GM10248 (cell line): ENCODE measurements around the gene ENHO.
"Not testable (repeated sequence)": the region's sequence is repeated elsewhere in the genome, so short reads cannot be mapped to it uniquely, and the experiment has no call there.

Experiments
- CTCF ChIA-PET: fragments of 300-600 bp; sonication (Branson Sonifier 250); formaldehyde crosslinking; extraction: SDS; loops from one replicate; lab custom pipeline; 2021; ENCODE audit warnings: antibody characterized with exemption; lab: Yijun Ruan, JAX
- POLR2A ChIA-PET: fragments of 350-650 bp; sonication (Branson Sonifier 250); formaldehyde crosslinking; extraction: SDS; loops from one replicate; lab custom pipeline; 2020; ENCODE audit warnings: antibody characterized with exemption; lab: Yijun Ruan, JAX
- DNase-seq: peaks from one replicate; pipeline ENCODE4 v3.0.0; 2012; ENCODE audit errors: extremely low spot score
- TF ChIP-seq, protein P1 (sequence below): IDR thresholded peaks from 2 replicates; pipeline ENCODE4 v1.5.1; 2012; ENCODE audit warnings: mild to moderate bottlenecking, low read depth; ENCODE audit errors: extremely low read depth, missing control alignments, control extremely low read depth

Gene ENHO

DNA sequence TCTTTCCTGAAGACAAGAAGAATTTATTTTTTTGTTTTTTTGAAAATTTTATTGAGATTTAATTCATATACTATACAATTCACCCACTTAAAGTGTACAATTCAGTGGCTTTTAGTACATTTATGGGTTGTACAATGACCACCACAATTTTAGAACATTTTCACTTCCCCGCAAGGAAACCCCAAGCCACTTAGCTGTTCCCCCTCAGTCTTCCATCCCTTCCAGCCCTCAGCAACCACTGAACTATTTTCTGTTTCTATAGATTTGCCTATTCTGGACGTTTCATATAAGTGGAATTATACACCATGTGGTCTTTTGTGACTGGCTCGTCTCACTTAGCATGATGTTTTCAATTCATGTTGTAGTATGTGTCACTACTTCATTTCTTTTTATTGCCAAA, 36.2 kb downstream of the ENHO start:
- CTCF ChIA-PET = interaction anchor here (0.9 to 6.0 kb wide), 3 partner anchors 13 to 145 kb away, joined by 3 to 61 read pairs (median 3); no protein-coding TSS in a partner anchor
- DNase-seq = no peak
- POLR2A ChIA-PET = no interaction called here
- TF ChIP-seq, protein P1, sequence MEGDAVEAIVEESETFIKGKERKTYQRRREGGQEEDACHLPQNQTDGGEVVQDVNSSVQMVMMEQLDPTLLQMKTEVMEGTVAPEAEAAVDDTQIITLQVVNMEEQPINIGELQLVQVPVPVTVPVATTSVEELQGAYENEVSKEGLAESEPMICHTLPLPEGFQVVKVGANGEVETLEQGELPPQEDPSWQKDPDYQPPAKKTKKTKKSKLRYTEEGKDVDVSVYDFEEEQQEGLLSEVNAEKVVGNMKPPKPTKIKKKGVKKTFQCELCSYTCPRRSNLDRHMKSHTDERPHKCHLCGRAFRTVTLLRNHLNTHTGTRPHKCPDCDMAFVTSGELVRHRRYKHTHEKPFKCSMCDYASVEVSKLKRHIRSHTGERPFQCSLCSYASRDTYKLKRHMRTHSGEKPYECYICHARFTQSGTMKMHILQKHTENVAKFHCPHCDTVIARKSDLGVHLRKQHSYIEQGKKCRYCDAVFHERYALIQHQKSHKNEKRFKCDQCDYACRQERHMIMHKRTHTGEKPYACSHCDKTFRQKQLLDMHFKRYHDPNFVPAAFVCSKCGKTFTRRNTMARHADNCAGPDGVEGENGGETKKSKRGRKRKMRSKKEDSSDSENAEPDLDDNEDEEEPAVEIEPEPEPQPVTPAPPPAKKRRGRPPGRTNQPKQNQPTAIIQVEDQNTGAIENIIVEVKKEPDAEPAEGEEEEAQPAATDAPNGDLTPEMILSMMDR = no peak

DNA sequence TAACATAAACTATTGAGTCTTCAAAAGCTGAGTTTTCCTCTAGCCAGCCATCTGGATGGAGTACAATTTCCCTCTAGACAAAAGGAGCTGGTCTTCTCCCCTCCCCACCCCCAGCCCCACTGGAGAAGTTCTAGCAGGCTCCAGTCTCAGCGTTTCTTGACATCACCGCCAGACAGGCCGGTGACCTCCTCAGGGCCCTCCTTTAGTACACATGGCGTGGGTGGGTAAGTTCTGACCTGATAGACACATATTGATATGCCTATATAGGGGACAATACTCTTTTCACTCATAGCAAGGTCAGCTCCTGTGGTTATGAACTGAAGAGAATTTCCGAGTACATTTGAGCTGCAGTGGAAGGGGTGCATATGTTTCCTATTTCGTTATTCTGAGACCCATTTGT, 37.0 kb downstream of the ENHO start:
- ChIA-PET POLR2A (no interaction called here), CTCF (interaction anchor here (0.8 to 1.4 kb wide), 5 partner anchors 10 to 145 kb away, joined by 3 to 4 read pairs (median 3); no protein-coding TSS in a partner anchor)
- TF ChIP-seq, protein P1 = no peak

DNA sequence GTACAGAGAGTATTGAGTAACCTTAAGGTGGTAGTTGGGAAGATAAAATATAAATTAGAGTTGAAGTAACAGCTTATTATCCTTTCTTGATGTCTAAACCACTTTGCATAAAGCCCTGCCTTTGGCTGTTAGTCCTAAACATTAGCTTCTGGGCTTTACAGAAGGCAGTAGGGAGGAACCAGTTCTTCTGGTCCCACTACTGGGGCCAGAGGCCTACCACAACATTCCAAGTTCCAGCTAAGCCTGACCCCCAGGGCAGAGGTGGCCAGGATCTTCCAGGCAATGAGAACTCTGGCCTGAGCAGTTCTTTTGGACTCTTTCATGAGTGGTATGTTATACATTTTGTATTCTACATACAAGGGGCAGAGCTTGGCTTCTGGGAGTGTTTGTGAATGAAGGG, 38.1 kb downstream of the ENHO start:
- TF ChIP-seq, protein P1 = no peak
- ChIA-PET POLR2A (no interaction called here), CTCF (interaction anchor here (0.7 to 1.4 kb wide), 3 partner anchors 11 to 15 kb away, joined by 3 to 4 read pairs (median 3); no protein-coding TSS in a partner anchor)
- no peak for DNase-seq

More for the DNA sequence above, 37.0 kb downstream of the ENHO start:
- DNase-seq = no peak

DNA sequence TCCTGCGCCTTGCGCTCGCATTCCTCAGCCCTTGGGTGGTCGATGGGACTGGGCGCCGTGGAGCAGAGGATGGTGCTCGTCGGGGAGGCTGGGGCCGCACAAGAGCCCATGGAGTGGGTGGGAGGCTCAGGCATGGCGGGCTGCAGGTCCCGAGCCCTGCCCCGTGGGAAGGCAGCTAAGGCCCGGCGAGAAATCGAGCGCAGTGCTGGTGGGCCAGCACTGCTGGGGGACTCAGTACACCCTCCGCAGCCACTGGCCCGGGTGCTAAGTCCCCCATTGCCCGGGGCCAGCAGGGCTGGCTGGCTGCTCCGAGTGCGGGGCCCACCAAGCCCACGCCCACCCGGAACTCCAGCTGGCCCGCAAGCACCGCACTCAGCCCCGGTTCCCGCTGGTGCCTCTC, 40.0 kb downstream of the ENHO start:
- DNase-seq, CTCF ChIA-PET, POLR2A ChIA-PET: not testable (repeated sequence)

DNA sequence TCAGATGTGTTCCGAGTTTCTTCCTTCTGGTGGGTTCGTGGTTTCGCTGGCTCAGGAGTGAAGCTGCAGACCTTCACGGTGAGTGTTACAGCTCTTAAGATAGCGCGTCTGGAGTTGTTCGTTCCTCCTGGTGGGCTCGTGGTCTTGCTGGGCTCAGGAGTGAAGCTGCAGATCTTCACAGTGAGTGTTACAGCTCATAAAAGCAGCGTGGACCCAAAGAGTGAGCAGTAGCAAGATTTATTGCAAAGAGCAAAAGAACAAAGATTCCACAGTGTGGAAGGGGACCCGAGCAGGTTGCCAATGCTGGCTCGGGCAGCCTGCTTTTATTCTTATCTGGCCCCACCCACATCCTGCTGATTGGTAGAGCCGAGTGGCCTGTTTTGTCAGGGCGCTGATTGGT, 41.2 kb downstream of the ENHO start:
- CTCF ChIA-PET, POLR2A ChIA-PET, DNase-seq: not testable (repeated sequence)

DNA sequence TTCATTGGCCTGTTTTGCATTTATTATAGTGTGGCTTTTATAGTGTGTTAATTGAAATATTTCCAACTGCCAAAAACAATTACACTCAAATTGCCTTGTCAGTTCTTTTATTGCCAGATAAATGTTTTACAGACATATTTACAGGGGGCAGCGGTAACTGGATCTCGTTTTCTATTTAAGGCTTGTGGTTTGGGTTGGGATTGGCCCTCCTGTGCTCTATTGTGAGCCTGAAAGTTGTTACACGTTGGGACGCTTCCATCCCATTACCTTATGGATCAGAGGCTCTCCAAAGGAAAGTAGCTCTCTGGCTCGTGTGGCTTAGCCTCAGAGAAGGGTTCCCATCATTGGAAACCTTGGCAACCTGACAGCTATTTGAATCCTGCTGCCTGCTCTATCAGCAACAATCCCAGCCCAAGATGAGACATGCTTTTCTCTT, 43.3 kb downstream of the ENHO start:
- ChIA-PET CTCF (interaction anchor here (1.2 to 1.8 kb wide), 4 partner anchors 14 to 223 kb away, joined by 3 to 4 read pairs (median 4); no protein-coding TSS in a partner anchor), POLR2A (no interaction called here)
- TF ChIP-seq, protein P1 = no peak
- DNase-seq = no peak

DNA sequence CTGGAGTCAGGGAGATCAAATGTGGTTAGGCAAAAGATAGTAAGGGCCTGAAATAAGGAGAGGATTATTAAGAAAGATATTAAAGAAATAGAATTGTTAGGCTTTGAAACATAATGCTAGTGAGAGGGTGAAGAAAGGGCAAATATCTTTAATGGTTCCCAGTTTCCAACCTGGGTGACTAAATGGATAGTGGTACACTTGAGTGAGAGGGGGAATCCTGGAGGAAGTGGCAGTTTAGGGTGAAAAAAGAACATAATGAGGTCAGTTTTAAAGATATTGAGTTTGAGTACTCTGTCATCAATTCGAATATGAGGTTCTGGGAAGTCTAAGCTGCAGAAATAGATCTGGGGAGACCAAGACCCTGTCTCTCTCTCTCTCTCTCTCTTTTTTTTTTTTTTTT, 45.2 kb downstream of the ENHO start:
- DNase-seq = no peak
- CTCF ChIA-PET = interaction anchor here (1.2 to 1.4 kb wide), 3 partner anchors 22 to 125 kb away, joined by 3 read pairs; no protein-coding TSS in a partner anchor
- POLR2A ChIA-PET = no interaction called here
- TF ChIP-seq, protein P1 = no peak
